Astrocyte (in vitro differentiated cells and primary cell): ENCODE measurements around the gene HIPK1. TPM values are rescaled to one million over a fixed set of nuclear protein-coding genes. Genes with fewer than 3 reads are reported as not detected.
A peak's percentile ranks its signal among the peaks of the same experiment; 100 is the strongest.

Experiments
- DNase-seq: peaks from one replicate; pipeline ENCODE4 v3.0.0-alpha.2; 2010; ENCODE audit warnings: low read depth
- FAIRE-seq: peaks from 2 replicates; lab custom pipeline; 2011; peaks lifted over from hg19 to GRCh38; lab: Jason Lieb, UNC
- H2AFZ ChIP-seq: 2 replicates; pipeline ENCODE4 v1.6.0; 2012; ENCODE audit warnings: low read depth, low read length, inconsistent platforms
- H3K27ac ChIP-seq: 2 replicates; pipeline ENCODE4 v1.5.1; 2011; ENCODE audit warnings: low read depth, low read length, inconsistent platforms
- H3K27me3 ChIP-seq: 2 replicates; pipeline ENCODE4 v1.6.0; 2011; ENCODE audit warnings: low read length, inconsistent platforms; ENCODE audit not compliant: insufficient read depth
- H3K36me3 ChIP-seq: 2 replicates; pipeline ENCODE4 v1.5.1; 2011; ENCODE audit warnings: low read length, inconsistent platforms; ENCODE audit not compliant: insufficient read depth
- H3K4me1 ChIP-seq: 2 replicates; pipeline ENCODE4 v1.5.1; 2011; ENCODE audit warnings: low read length, inconsistent platforms; ENCODE audit not compliant: insufficient read depth
- H3K4me2 ChIP-seq: 2 replicates; pipeline ENCODE4 v1.6.0; 2012; ENCODE audit warnings: low read length, inconsistent platforms
- H3K4me3 ChIP-seq: 2 replicates; pipeline ENCODE4 v1.5.1; 2011; ENCODE audit warnings: low read depth, mild to moderate bottlenecking, low read length, inconsistent platforms; ENCODE audit not compliant: insufficient read depth
- H3K79me2 ChIP-seq: 2 replicates; pipeline ENCODE4 v1.6.0; 2012; ENCODE audit warnings: mild to moderate bottlenecking, low read length, inconsistent platforms; ENCODE audit not compliant: insufficient read depth
- H3K9ac ChIP-seq: 2 replicates; pipeline ENCODE4 v1.6.0; 2012; ENCODE audit warnings: mild to moderate bottlenecking, low read length, inconsistent platforms
- H3K9me3 ChIP-seq: 2 replicates; pipeline ENCODE4 v1.5.1; 2012; ENCODE audit warnings: low read depth, mild to moderate bottlenecking, low read length, inconsistent platforms; ENCODE audit not compliant: insufficient read depth
- H4K20me1 ChIP-seq: 2 replicates; pipeline ENCODE4 v1.6.0; 2012; ENCODE audit warnings: low read length, inconsistent platforms; ENCODE audit not compliant: insufficient read depth
- H3K27ac Mint-ChIP-seq: one replicate; pipeline ENCODE4 v1.8.0; 2021; ENCODE audit warnings: mild to moderate bottlenecking, mixed read lengths; ENCODE audit not compliant: unreplicated experiment
- H3K27me3 Mint-ChIP-seq: one replicate; pipeline ENCODE4 v1.8.0; 2021; ENCODE audit warnings: low read depth, mixed read lengths; ENCODE audit not compliant: unreplicated experiment
- H3K36me3 Mint-ChIP-seq: one replicate; pipeline ENCODE4 v1.8.0; 2021; ENCODE audit warnings: low read depth, mixed read lengths; ENCODE audit not compliant: unreplicated experiment
- H3K4me1 Mint-ChIP-seq: one replicate; pipeline ENCODE4 v1.8.0; 2021; ENCODE audit warnings: low read depth, mixed read lengths; ENCODE audit not compliant: unreplicated experiment
- H3K4me3 Mint-ChIP-seq: one replicate; pipeline ENCODE4 v1.8.0; 2021; ENCODE audit warnings: mild to moderate bottlenecking, moderate library complexity, mixed read lengths; ENCODE audit not compliant: unreplicated experiment
- H3K9me3 Mint-ChIP-seq: one replicate; pipeline ENCODE4 v1.8.0; 2021; ENCODE audit warnings: mild to moderate bottlenecking, mixed read lengths; ENCODE audit not compliant: unreplicated experiment
- CTCF ChIP-seq: IDR thresholded peaks from 2 replicates; pipeline ENCODE4 v1.5.1; 2011; ENCODE audit warnings: low read depth, mild to moderate bottlenecking, inconsistent platforms, low read length, moderate library complexity; ENCODE audit not compliant: insufficient read depth
- EZH2 ChIP-seq: IDR thresholded peaks from 2 replicates; pipeline ENCODE4 v1.6.1; 2012; ENCODE audit warnings: mild to moderate bottlenecking, low read length, inconsistent platforms; ENCODE audit not compliant: insufficient read depth
- total RNA-seq: library from RNA; stranded (reverse); gene quantifications from 2 replicates; pipeline ENCODE4 v1.2.1, GENCODE V29; 2021

The HIPK1 gene
- total RNA-seq, 1 donor from 2014 or later, result 55.4 TPM

GRCh38 chr1:113945329-113945728 lies 16.2 kb downstream of the HIPK1 start:
- DNase-seq (no peak), FAIRE-seq (no peak)
- Histone ChIP-seq H2AFZ (no peak overlapping the region), H3K4me1 (peaks cover 4% of the 10 kb centered on the region), H3K9ac (no peak overlapping the region), H3K9me3 (no peaks in the 10 kb centered on the region), H3K27me3 (no peaks in the 10 kb centered on the region), H3K79me2 (peaks cover 82% of the 10 kb centered on the region), H3K4me2 (no peak overlapping the region), H4K20me1 (peaks cover 70% of the 10 kb centered on the region), H3K27ac (no peak overlapping the region), H3K4me3 (no peak overlapping the region), H3K36me3 (peaks cover 10% of the 10 kb centered on the region)
- peaks cover 11% of the 10 kb centered on the region for H3K4me1 Mint-ChIP-seq
- peaks cover 12% of the 10 kb centered on the region for H3K36me3 Mint-ChIP-seq
- no peak overlapping the region for H3K27ac Mint-ChIP-seq
- TF ChIP-seq EZH2, result no peak
- no peak for TF ChIP-seq CTCF
- peaks cover 3% of the 10 kb centered on the region for H3K9me3 Mint-ChIP-seq
- no peak overlapping the region for H3K4me3 Mint-ChIP-seq
- no peaks in the 10 kb centered on the region for H3K27me3 Mint-ChIP-seq

DNA sequence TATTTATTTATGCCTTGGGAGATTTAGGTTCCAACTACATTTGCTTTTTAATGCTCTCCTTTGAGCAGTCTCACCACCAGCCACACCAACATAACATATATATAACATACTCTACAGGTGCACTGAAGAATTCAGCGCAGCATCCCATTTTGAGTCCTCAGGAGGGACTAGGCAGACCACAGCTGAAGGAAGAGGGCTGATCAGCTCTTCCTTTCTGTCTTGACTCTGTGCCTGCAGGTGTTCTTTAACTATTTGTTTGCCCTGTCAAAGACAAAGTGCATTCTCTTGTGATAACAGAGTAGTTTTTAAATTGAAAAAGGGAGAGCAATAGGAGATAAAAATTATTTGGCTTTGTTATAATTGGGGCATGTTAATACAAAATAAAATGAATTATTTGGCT lies 17.0 kb downstream of the HIPK1 start:
- DNase-seq (no peak), FAIRE-seq (no peak)
- Histone ChIP-seq H4K20me1 (peaks cover 65% of the 10 kb centered on the region), H3K27me3 (no peaks in the 10 kb centered on the region), H3K4me3 (no peak overlapping the region), H3K9me3 (no peaks in the 10 kb centered on the region), H3K9ac (no peak overlapping the region), H3K79me2 (peaks cover 78% of the 10 kb centered on the region), H3K27ac (no peak overlapping the region), H2AFZ (no peak overlapping the region), H3K4me1 (peaks cover 4% of the 10 kb centered on the region), H3K4me2 (no peak overlapping the region), H3K36me3 (peaks cover 3% of the 10 kb centered on the region)
- Mint-ChIP-seq H3K9me3 (peaks cover 3% of the 10 kb centered on the region), H3K36me3 (peaks cover 5% of the 10 kb centered on the region), H3K27ac (no peak overlapping the region), H3K4me1 (peaks cover 11% of the 10 kb centered on the region), H3K4me3 (no peak overlapping the region), H3K27me3 (no peaks in the 10 kb centered on the region)
- TF ChIP-seq CTCF (no peak), EZH2 (no peak)

- peak overlapping the region; percentile 8 for H3K4me2 ChIP-seq
- Mint-ChIP-seq H3K4me1 (peaks cover 11% of the 10 kb centered on the region), H3K9me3 (peaks cover 3% of the 10 kb centered on the region), H3K27me3 (no peaks in the 10 kb centered on the region), H3K36me3 (peaks cover 5% of the 10 kb centered on the region), H3K27ac (no peak overlapping the region), H3K4me3 (no peak overlapping the region)
- H3K27me3 ChIP-seq, result no peaks in the 10 kb centered on the region
- no peak overlapping the region for H2AFZ ChIP-seq
- DNase-seq (peak; percentile 20), FAIRE-seq (no peak)
- no peaks in the 10 kb centered on the region for H3K36me3 ChIP-seq
- H3K9ac ChIP-seq, result no peak overlapping the region
- no peak overlapping the region for H3K4me3 ChIP-seq
- H3K27ac ChIP-seq, result no peak overlapping the region
- peaks cover 81% of the 10 kb centered on the region for H3K79me2 ChIP-seq
- peaks cover 4% of the 10 kb centered on the region for H3K4me1 ChIP-seq
- peaks cover 65% of the 10 kb centered on the region for H4K20me1 ChIP-seq
- no peak for TF ChIP-seq EZH2
- TF ChIP-seq CTCF, result no peak
- no peaks in the 10 kb centered on the region for H3K9me3 ChIP-seq
These were observed 17.7 kb downstream of the HIPK1 start for GRCh38 chr1:113946678-113947387.
